Endothelial cell (in vitro differentiated cells): Measurements from ENCODE around the gene CST6. TPM values are rescaled to one million over a fixed set of nuclear protein-coding genes. Genes with fewer than 3 reads are reported as not detected.

Source experiments
- DNase-seq: peaks from one replicate; pipeline ENCODE4 v3.0.0; 2021; ENCODE audit warnings: low spot score
- H3K27ac Mint-ChIP-seq: one replicate; pipeline ENCODE4 v1.8.0; 2021; ENCODE audit warnings: mixed read lengths, inconsistent platforms; ENCODE audit not compliant: unreplicated experiment
- H3K27me3 Mint-ChIP-seq: one replicate; pipeline ENCODE4 v1.8.0; 2021; ENCODE audit warnings: mild to moderate bottlenecking, moderate library complexity, mixed read lengths, inconsistent platforms; ENCODE audit not compliant: unreplicated experiment
- H3K36me3 Mint-ChIP-seq: one replicate; pipeline ENCODE4 v1.8.0; 2021; ENCODE audit warnings: mild to moderate bottlenecking, low read depth, mixed read lengths, inconsistent platforms; ENCODE audit not compliant: unreplicated experiment
- H3K4me1 Mint-ChIP-seq: one replicate; pipeline ENCODE4 v1.8.0; 2021; ENCODE audit warnings: mild to moderate bottlenecking, mixed read lengths, inconsistent platforms; ENCODE audit not compliant: unreplicated experiment
- H3K4me3 Mint-ChIP-seq: one replicate; pipeline ENCODE4 v1.8.0; 2021; ENCODE audit warnings: mild to moderate bottlenecking, mixed read lengths, inconsistent platforms; ENCODE audit not compliant: unreplicated experiment
- H3K9me3 Mint-ChIP-seq: one replicate; pipeline ENCODE4 v1.8.0; 2021; ENCODE audit warnings: mixed read lengths, inconsistent platforms; ENCODE audit not compliant: unreplicated experiment
- CTCF ChIP-seq: fragments of 200-600 bp; sonication (generic); IDR thresholded peaks from one replicate; pipeline ENCODE4 v1.5.0; 2021; ENCODE audit warnings: antibody characterized with exemption; ENCODE audit not compliant: unreplicated experiment
- total RNA-seq: library from RNA; stranded (reverse); fragmentation: NEBNext Ultra II Directional; extraction: Animal tissue kit (Norgen Biotek cat#: 25700); gene quantifications from one replicate; pipeline ENCODE4 v1.2.1, GENCODE V29; 2021; ENCODE audit not compliant: unreplicated experiment

Gene CST6
- total RNA-seq, 1 donor from 2014 or later: not detected

GRCh38 chr11:66051766-66052663 lies 40.2 kb downstream of the CST6 start, which contains the start of gene SF3B2:
Gene SF3B2 (plus strand): TSS chr11:66052364. CDS start chr11:66052385, 21 bp downstream.
- Mint-ChIP-seq H3K4me1 (peaks cover 22% of the 10 kb centered on the region), H3K9me3 (no peaks in the 10 kb centered on the region), H3K4me3 (peak within 1 kb of the TSS; percentile 98), H3K36me3 (peaks cover 30% of the 10 kb centered on the region), H3K27ac (peak within 1 kb of the TSS; percentile 94), H3K27me3 (peaks cover 14% of the 10 kb centered on the region)
- TF ChIP-seq CTCF: no peak
- peak; percentile 97 for DNase-seq

GRCh38 chr11:66052664-66052982 lies 40.8 kb downstream of the CST6 start:
- Mint-ChIP-seq H3K36me3 (peaks cover 34% of the 10 kb centered on the region), H3K4me1 (peaks cover 25% of the 10 kb centered on the region), H3K27me3 (peaks cover 14% of the 10 kb centered on the region), H3K27ac (peak overlapping the region; percentile 94), H3K9me3 (no peaks in the 10 kb centered on the region), H3K4me3 (peak overlapping the region; percentile 98)
- DNase-seq: no peak
- TF ChIP-seq CTCF: no peak

- H3K27me3 Mint-ChIP-seq: peaks cover 13% of the 10 kb centered on the region
- no peak overlapping the region for H3K27ac Mint-ChIP-seq
- no peak for TF ChIP-seq CTCF
- no peak for DNase-seq
- peaks cover 23% of the 10 kb centered on the region for H3K4me1 Mint-ChIP-seq
- H3K36me3 Mint-ChIP-seq: peaks cover 51% of the 10 kb centered on the region
- no peak overlapping the region for H3K4me3 Mint-ChIP-seq
- H3K9me3 Mint-ChIP-seq: no peaks in the 10 kb centered on the region
Observed at GRCh38 chr11:66055021-66055420, 43.2 kb downstream of the CST6 start.

DNA sequence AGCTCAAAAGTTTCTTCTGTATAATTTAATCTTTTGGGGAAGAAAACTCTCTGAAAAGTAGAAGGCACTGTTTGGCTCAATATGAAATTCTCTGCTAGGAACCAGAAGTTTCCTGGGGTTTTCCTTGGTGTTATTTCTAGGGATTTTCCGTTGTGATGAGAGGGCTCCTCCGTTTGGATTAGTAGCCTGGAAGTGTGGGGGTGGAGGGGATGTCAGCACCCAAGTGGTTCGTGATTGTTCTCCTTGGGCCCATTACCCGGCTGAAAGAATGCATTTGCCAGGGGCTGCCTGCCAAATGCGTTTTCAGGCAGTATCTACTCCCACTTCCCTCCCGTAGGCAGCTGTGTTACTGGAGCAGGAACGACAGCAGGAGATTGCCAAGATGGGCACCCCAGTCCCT lies 44.7 kb downstream of the CST6 start:
- H3K36me3 Mint-ChIP-seq: peaks cover 60% of the 10 kb centered on the region

More for the DNA sequence above, 44.7 kb downstream of the CST6 start:
- Mint-ChIP-seq H3K9me3 (no peaks in the 10 kb centered on the region), H3K4me3 (peak overlapping the region; percentile 47), H3K4me1 (peaks cover 16% of the 10 kb centered on the region), H3K27me3 (peaks cover 8% of the 10 kb centered on the region), H3K27ac (no peak overlapping the region)
- TF ChIP-seq CTCF: no peak
- DNase-seq: no peak
